Ovary (tissue), 3 donors: ENCODE measurements around the gene GPR15.

Experiments used
- EP300 ChIP-seq: sonication (generic); formaldehyde crosslinking; IDR thresholded peaks from one replicate; pipeline ENCODE4 v1.6.1; 2017; ENCODE audit warnings: antibody characterized with exemption
- POLR2A ChIP-seq: fragments of 450-650 bp; IDR thresholded peaks from one replicate; pipeline ENCODE4 v1.6.1; 2017; ENCODE audit warnings: antibody characterized with exemption, mild to moderate bottlenecking, moderate library complexity
- TF ChIP-seq, protein P1 (sequence below), 3 donors: fragments of 450-650 bp in 2 of 3; fragments of 200-600 bp in 1 of 3; IDR thresholded peaks; one replicate each; pipeline versions ENCODE4 v1.5.1 to v1.8.0; 2016 to 2022; ENCODE audit warnings: antibody characterized with exemption in 3 of 3, mild to moderate bottlenecking in 1 of 3
- donor health status: DM: no; HTN: no; CAD: no.

DNA sequence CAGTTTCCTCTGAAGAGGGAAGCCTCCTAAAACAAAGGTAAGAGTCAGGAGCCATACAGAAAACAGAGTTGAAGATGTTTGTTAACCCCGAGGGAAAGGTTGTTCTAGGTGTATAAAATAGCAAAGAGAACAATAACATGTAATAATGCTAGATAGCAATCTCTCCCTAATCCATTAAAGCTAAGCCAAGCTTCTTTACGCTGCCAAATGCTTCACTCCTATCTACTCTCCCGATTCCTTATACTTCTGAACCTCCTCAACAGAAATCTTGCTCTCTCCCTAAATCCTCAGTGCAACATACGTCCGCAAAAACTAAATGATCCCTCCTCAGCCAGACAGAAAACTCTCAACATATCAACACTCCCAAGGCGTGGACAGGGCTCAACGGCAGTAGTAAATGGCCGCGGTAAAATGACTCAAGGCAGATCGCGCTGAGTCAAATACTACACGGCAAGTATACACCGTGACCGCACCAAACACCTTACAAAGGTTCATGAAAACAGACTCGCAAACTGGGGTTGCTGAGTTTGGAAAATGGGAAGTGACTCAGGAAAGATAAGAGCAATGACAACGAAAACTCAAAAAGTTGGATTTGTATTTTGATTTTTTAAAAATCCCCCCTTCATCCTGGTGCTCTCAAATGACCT lies 9.8 kb upstream of the GPR15 start:
- TF ChIP-seq, protein P1, sequence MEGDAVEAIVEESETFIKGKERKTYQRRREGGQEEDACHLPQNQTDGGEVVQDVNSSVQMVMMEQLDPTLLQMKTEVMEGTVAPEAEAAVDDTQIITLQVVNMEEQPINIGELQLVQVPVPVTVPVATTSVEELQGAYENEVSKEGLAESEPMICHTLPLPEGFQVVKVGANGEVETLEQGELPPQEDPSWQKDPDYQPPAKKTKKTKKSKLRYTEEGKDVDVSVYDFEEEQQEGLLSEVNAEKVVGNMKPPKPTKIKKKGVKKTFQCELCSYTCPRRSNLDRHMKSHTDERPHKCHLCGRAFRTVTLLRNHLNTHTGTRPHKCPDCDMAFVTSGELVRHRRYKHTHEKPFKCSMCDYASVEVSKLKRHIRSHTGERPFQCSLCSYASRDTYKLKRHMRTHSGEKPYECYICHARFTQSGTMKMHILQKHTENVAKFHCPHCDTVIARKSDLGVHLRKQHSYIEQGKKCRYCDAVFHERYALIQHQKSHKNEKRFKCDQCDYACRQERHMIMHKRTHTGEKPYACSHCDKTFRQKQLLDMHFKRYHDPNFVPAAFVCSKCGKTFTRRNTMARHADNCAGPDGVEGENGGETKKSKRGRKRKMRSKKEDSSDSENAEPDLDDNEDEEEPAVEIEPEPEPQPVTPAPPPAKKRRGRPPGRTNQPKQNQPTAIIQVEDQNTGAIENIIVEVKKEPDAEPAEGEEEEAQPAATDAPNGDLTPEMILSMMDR (IDR thresholded peaks at IDR 0.05) = no peak
- TF ChIP-seq EP300 (no peak), POLR2A (no peak)
